ENCODE data around the gene SYNCRIP.

- TF ChIP-seq CTCF (IDR thresholded peaks at IDR 0.05) (no peak), POLR2A (IDR thresholded peaks at IDR 0.05; ENCODE audit: low read depth) (no peak), POLR2AphosphoS5 (IDR thresholded peaks at IDR 0.05) (no peak), EP300 (IDR thresholded peaks at IDR 0.05) (no peak)
These were observed 29.8 kb downstream of the SYNCRIP start for GRCh38 chr6:85612690-85613474.
